GM13976 (cell line): ENCODE data around the gene TENM4.

ENCODE experiments used
- DNase-seq: peaks from one replicate; pipeline ENCODE4 v3.0.0; 2012; ENCODE audit warnings: low spot score
- CTCF ChIP-seq: IDR thresholded peaks from 2 replicates; pipeline ENCODE4 v1.5.1; 2012; ENCODE audit warnings: borderline replicate concordance, mild to moderate bottlenecking; ENCODE audit not compliant: insufficient read depth; ENCODE audit errors: extremely low read depth, missing control alignments, control extremely low read depth
- in situ Hi-C: fragments of 300-500 bp; cut with MboI; formaldehyde crosslinking; loops from one replicate; pipeline ENCODE4 v1.12.0; 2022; ENCODE audit warnings: low sequenced_read_pairs, mixed read lengths, inconsistent platforms; ENCODE audit not compliant: unreplicated experiment

TENM4 gene

DNA sequence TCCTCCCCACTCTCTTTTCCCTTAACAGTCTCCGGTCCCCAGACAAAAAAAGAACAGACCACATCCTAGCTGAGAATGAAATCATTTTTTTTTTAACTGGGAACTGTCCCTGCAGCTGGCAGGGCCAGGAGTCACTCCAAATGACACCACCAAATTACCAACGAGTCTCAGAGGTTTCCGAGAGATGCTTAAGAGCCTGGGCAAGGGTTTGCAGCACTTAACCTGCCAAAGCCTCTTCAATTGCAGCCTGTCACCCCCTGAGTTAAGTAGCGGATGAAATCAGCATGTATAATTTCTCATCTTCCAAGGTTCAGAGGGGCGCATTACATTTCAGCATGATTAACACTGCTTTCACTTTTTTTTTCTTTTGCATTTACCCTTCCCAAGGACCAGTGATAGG is 71.8 kb downstream of the TENM4 start:
- in situ Hi-C loops = no loop called here
- DNase-seq = no peak
- TF ChIP-seq CTCF = no peak

GRCh38 chr11:79367844-79368243 is 73.0 kb downstream of the TENM4 start:
- in situ Hi-C loops = no loop called here
- TF ChIP-seq CTCF = no peak
- no peak for DNase-seq

DNA sequence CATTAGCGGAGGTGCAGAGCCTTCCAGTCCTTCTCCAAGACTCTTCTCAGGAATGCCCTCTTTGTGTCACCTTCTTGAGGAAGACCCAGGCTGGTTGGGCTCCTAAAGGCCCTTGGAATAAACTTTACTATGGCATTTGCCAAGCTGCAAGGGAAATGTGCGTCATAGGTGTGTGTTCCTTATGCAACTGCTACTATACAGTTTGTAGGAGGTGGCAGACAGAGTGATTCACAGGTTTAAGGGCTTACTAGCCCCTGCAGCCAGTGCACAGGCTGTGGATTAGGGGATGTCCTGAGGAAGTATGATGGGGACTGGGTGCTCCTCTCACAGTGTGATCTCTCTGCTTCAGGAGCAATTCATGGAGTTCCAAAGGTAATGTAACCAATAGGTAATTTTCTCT is 74.6 kb downstream of the TENM4 start:
- no peak for DNase-seq
- TF ChIP-seq CTCF = no peak
- in situ Hi-C loops = no loop called here

DNA sequence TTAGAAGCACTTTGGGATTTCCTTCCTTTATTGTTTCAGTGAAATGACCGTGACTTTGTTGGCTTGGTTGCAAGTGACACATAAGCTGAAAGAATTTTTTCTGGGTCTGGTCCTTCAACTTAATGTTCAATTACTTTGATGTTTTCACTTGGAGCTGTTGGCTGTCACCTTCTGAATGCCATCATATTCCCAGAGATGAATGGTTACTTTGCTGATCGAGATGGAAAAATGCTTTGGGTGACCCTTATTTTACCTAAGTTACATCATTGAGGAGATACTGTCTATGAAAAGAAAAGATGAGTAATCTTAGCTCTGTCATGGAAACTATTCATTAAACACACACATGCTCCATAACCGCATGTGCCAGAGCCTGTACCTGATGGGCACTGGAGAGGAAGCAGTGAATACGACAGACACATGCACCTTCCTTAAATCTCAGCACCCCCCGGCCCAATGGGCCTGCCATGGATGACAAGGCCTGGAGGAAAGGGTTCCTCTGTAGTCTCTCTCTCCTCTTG is 76.9 kb downstream of the TENM4 start:
- no peak for TF ChIP-seq CTCF
- in situ Hi-C loops = no loop called here
- no peak for DNase-seq

GRCh38 chr11:79363256-79363655 is 77.6 kb downstream of the TENM4 start:
- in situ Hi-C loops = no loop called here
- DNase-seq = no peak
- no peak for TF ChIP-seq CTCF

GRCh38 chr11:79362821-79363220 is 78.0 kb downstream of the TENM4 start:
- no peak for DNase-seq
- in situ Hi-C loops = no loop called here
- no peak for TF ChIP-seq CTCF
